Adipocyte (in vitro differentiated cells): Measurements from ENCODE around the gene SCUBE3.

ENCODE experiments used
- DNase-seq: peaks from one replicate; pipeline ENCODE4 v3.0.0-alpha.2; 2015; ENCODE audit warnings: low read depth
- H3K27me3 ChIP-seq: replicated peaks from 2 replicates; pipeline ENCODE4 v1.7.0; 2013; ENCODE audit warnings: mild to moderate bottlenecking, low read length, moderate library complexity; ENCODE audit not compliant: control insufficient read depth, insufficient read depth
- H3K36me3 ChIP-seq: 2 replicates; pipeline ENCODE4 v1.7.0; 2013; ENCODE audit warnings: low read length, mild to moderate bottlenecking, moderate library complexity; ENCODE audit not compliant: control insufficient read depth, insufficient read depth, severe bottlenecking
- H3K4me1 ChIP-seq: 2 replicates; pipeline ENCODE4 v1.7.0; 2013; ENCODE audit warnings: mild to moderate bottlenecking, low read length, moderate library complexity; ENCODE audit not compliant: control insufficient read depth, insufficient read depth
- H3K4me3 ChIP-seq: 2 replicates; pipeline ENCODE4 v1.7.0; 2013; ENCODE audit warnings: mild to moderate bottlenecking, low read length, moderate library complexity
- H3K9ac ChIP-seq: 2 replicates; pipeline ENCODE4 v1.7.0; 2013; ENCODE audit warnings: mild to moderate bottlenecking, low read length, moderate library complexity
- H3K9me3 ChIP-seq: 2 replicates; pipeline ENCODE4 v1.7.0; 2013; ENCODE audit warnings: mild to moderate bottlenecking, low read length, moderate library complexity; ENCODE audit not compliant: control insufficient read depth

Gene SCUBE3

DNA sequence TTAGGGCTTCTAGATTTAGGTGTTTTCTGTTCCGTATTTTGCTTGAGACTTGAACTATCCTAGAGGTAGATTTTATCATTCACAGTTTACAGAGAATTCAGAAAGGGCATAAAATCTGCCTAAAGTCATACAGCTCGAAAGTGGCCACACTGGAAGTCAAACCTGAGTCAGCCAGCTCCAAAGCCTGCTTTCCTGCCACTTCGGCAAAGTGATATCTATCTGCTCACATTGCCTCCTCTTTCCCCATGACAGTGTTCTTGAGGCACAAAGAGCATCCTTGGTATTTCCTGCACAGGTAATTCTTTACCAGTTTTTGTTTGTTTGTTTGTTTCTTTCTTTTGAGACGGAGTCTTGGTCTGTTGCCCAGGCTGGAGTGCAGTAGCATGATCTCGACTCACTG, 19.4 kb upstream of the SCUBE3 start:
- peaks cover 9% of the 10 kb centered on the region for H3K4me1 ChIP-seq
- no peaks in the 10 kb centered on the region for H3K9me3 ChIP-seq
- no peak overlapping the region for H3K4me3 ChIP-seq
- H3K9ac ChIP-seq, result no peak overlapping the region
- DNase-seq, result no peak
- H3K27me3 ChIP-seq, result no peaks in the 10 kb centered on the region
- H3K36me3 ChIP-seq, result no peaks in the 10 kb centered on the region

DNA sequence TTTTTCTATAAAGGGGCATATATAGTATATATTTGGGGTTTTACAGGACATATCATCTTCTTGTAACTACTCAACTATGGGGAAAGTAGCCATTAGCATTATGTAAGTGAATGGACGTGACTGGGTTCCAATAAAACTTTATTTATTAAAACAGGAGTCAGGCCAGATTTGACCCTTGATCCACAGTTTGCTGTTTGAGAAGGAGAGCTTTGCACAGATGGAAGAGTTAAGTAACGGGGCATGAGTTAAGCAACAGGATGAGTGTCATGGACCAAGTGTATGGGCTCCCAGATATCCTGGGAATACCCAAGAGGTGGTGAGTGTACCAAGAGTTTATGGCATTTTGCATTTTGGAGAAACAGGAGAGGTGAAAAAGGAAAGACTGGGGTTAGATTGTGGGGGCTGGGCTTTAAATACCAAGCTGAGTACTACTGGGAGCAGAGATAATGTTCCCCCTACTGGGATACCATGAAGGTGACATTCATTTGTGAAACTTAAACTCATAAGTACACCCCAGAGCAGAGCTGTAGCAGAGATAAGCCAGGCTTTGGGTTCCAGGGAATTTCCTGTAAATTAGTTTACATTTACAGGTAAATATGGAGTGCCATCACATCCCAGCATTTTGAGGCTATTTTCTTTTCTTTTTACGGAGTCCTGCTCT, 18.5 kb upstream of the SCUBE3 start:
- H3K4me1 ChIP-seq, result peaks cover 11% of the 10 kb centered on the region
- no peaks in the 10 kb centered on the region for H3K36me3 ChIP-seq
- H3K27me3 ChIP-seq, result no peaks in the 10 kb centered on the region
- H3K9ac ChIP-seq, result no peak overlapping the region
- no peak overlapping the region for H3K4me3 ChIP-seq
- no peak for DNase-seq
- H3K9me3 ChIP-seq, result no peaks in the 10 kb centered on the region

DNA sequence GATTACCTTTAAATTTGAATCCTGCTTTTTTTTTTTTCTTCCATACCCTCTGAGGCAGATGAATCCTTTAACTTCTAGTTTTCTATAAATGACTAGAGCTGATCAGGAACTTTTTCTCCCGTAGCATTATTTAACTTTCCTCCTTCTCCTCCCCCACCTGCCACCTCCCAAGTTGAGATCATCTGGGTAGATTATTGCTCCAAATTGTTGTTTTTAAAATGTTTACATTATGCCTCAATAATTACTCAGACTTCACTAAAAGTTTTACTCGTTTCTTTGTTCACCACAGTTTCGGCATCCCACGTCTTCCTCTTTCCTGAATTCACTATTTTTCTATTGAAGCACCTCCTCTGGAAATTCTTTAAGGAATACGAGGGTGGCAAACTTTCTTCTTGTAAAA, 16.6 kb upstream of the SCUBE3 start:
- no peak for DNase-seq
- Histone ChIP-seq H3K9me3 (no peaks in the 10 kb centered on the region), H3K4me3 (no peak overlapping the region), H3K4me1 (peaks cover 18% of the 10 kb centered on the region), H3K27me3 (no peaks in the 10 kb centered on the region), H3K36me3 (no peaks in the 10 kb centered on the region), H3K9ac (no peak overlapping the region)

DNA sequence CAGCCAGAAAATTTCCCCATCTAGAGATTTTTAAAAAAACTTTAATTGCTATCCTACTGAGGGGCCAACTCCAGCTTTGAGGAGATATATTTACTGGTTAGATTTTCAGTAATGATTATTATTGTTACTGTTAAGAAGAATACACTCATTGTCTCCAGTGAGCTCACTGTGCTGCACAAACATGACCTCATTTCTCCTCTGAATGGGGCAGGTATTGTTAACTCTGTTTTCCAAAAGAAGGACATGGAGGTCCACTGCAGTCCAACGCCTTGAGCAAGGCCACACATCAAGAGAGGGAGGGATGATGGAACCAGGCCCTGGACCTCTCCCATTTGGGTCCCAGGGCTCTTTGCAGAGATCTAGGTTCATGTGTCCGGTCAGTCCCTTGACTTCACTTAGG, 13.9 kb upstream of the SCUBE3 start:
- Histone ChIP-seq H3K4me1 (peaks cover 43% of the 10 kb centered on the region), H3K36me3 (no peaks in the 10 kb centered on the region), H3K9me3 (no peaks in the 10 kb centered on the region), H3K4me3 (no peak overlapping the region), H3K9ac (no peak overlapping the region), H3K27me3 (no peaks in the 10 kb centered on the region)
- no peak for DNase-seq

DNA sequence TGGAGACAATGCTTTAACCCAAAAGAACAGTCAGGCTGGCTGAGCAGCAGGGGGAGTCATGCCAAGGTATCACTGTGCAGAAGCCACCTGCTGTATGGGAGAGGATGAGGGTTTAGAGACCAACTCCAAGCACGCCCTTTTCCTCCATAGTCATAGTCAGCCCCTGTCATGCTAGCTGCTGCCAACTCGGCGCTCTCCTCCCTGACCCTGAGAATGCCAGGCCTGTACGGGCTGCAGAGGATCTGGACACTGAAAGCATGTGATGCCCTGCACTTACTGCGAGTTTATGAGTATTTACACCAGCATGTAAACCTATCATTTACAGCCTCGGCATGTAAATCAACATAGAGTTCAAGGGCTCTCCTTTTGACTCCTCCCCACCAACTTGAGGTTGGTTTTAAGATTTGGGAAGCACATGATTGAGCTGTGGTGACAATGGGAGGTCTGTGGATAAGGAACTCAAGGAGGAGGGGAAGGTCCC, 11.7 kb upstream of the SCUBE3 start:
- Histone ChIP-seq H3K4me3 (no peak overlapping the region), H3K9me3 (no peaks in the 10 kb centered on the region), H3K36me3 (no peaks in the 10 kb centered on the region), H3K27me3 (no peaks in the 10 kb centered on the region), H3K4me1 (peaks cover 49% of the 10 kb centered on the region), H3K9ac (no peak overlapping the region)
- no peak for DNase-seq

DNA sequence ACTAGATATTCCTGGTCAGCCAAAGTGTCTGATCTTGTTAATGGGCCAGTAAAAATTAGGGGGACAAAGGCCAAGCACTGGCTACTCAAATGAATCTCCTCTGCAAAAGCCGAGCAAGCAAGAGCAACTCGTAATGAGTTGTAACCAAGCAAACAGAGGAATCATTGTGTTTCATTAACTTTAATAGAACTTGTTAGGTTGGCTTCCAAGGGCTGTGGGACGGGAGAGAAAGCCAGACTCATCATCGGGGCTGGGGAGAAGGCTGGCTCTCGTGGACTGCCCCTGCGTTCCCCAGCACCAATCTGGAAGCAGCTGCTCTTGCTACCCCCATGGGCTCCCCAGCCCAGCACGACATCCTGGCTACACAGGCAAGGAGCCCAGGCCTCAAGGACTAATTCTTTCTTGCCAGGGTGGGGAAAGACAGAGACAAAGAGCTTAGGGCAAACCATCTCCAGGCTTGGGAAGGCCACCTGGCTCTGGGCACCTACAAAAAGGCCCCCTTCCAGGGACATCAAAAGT, 10.5 kb upstream of the SCUBE3 start:
- Histone ChIP-seq H3K27me3 (no peaks in the 10 kb centered on the region), H3K9ac (peak overlapping the region; percentile 31), H3K9me3 (no peaks in the 10 kb centered on the region), H3K4me1 (peaks cover 49% of the 10 kb centered on the region), H3K4me3 (no peak overlapping the region), H3K36me3 (no peaks in the 10 kb centered on the region)
- no peak for DNase-seq

DNA sequence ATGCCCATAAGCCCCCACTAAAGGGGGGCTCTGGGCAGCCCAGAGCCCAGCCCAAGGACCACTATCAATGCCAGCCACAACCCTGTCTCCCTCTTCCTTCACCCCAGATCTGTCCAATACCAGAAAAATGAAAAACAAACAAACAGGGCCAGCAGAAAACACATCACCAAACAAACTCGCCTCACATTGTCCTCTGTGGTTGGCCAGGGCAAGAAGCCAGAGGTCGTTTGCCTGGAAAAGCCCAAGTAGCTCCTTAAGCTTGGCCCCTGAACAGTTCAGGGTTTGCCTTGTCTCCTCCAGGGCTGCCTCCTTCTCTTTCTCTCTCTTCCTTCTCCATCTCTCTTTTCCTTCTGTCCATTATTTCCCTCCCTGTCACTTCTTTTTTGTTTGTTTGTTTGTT, 10.1 kb upstream of the SCUBE3 start:
- H3K27me3 ChIP-seq, result no peaks in the 10 kb centered on the region
- H3K9ac ChIP-seq, result peak overlapping the region; percentile 31

DNA sequence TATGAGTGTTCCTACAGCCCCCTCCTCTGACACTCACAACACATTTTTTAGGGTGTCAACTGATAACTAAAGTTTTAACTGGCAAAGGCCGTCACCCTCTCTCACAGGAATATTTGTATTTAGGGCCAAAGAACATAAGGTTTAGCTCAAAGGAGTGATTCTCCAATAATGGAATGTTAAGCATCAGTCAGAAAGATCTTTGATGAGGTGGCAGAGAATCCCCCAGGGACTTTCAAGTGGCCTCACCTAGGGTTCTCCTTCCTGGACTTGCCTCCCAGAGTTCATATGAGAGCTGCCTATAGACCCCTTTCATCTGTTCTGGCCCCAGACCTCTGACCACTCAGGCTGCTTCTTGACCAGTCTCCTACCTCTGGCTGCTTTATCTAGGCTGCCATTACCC, 7.4 kb upstream of the SCUBE3 start:
- Histone ChIP-seq H3K9me3 (no peaks in the 10 kb centered on the region), H3K36me3 (no peaks in the 10 kb centered on the region), H3K4me1 (peaks cover 45% of the 10 kb centered on the region), H3K9ac (no peak overlapping the region), H3K4me3 (no peak overlapping the region), H3K27me3 (no peaks in the 10 kb centered on the region)
- peak; percentile 24 for DNase-seq

More for the DNA sequence above, 10.1 kb upstream of the SCUBE3 start:
- Histone ChIP-seq H3K36me3 (no peaks in the 10 kb centered on the region), H3K4me1 (peaks cover 49% of the 10 kb centered on the region), H3K4me3 (no peak overlapping the region), H3K9me3 (no peaks in the 10 kb centered on the region)
- DNase-seq, result no peak

DNA sequence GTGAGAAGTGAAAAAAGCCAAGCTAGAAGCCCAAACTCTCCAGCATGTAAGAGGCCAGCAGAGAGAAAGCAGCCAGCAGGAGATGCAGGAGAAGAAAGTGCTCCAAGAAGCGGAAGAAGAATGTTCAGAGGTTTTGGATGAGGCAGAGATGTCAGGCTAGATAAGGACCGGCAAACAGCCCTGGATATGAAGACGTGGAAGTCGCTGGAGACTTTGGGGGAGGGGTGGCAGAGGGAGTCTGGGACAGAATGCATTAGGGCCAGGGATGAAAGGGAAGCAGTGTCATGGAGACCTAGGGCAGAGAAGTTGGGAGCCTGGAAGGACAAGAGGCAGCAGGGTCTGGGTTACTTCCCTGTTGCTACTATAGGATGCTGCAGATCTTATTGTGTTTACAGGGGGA, 5.3 kb upstream of the SCUBE3 start:
- DNase-seq, result no peak
- Histone ChIP-seq H3K4me1 (peaks cover 31% of the 10 kb centered on the region), H3K27me3 (no peaks in the 10 kb centered on the region), H3K36me3 (no peaks in the 10 kb centered on the region), H3K4me3 (no peak overlapping the region), H3K9me3 (no peaks in the 10 kb centered on the region), H3K9ac (no peak overlapping the region)

DNA sequence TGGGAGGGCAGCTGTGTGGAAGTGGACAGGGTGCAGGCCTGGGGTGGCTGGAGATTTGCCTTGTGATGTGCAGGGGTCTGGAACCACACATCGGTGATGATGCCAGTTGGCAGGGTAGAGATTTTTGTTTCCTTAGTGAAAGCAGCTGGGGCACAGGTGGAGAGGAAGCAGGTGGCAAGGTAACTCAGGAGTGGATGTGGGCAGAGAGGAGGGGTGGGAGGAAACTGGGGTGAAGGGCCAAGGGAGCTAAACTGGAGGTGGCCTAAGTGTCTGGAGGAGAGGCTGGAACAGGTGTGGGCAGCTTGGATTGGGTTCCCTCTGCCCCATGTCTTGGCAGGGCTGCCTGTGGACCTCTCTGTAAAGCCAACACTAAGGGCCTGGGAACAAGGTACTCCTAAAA, 4.7 kb upstream of the SCUBE3 start:
- Histone ChIP-seq H3K9ac (no peak overlapping the region), H3K9me3 (no peaks in the 10 kb centered on the region), H3K36me3 (no peaks in the 10 kb centered on the region), H3K4me3 (no peak overlapping the region), H3K27me3 (no peaks in the 10 kb centered on the region), H3K4me1 (peaks cover 25% of the 10 kb centered on the region)
- no peak for DNase-seq

DNA sequence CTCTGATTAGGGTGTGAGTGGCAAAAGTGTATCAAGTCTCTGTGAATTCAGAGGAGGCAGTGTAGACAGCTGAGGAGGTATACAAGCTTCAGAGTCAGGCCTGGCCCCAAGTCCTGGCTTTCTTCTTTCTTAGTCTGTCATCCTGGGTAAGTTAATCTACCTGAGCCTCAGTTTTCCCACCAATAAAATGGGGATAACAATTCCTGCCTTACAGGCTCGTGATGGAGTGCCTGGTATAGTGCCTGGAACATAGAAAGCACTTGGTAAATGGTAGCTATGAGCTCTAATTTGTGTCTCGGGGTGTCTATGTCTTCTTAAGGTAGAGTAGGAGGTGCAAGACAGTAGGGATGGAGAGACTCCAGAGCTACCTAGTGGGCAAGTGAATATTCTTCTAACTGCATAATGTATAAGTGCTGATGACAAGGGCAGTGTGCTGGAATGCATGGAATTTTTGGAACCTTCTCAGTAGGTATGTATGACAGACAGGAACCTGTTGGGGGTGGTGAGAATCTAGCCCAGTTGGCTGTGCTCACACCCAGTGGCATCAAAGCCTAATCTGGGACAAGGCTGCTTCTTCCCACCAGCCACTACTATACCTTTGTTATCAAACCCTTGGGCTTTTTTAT, 4.0 kb upstream of the SCUBE3 start:
- H3K9me3 ChIP-seq, result no peaks in the 10 kb centered on the region
- no peaks in the 10 kb centered on the region for H3K36me3 ChIP-seq
- DNase-seq, result no peak
- H3K9ac ChIP-seq, result no peak overlapping the region
- H3K4me1 ChIP-seq, result peaks cover 23% of the 10 kb centered on the region
- no peaks in the 10 kb centered on the region for H3K27me3 ChIP-seq
- H3K4me3 ChIP-seq, result no peak overlapping the region
